ENCODE measurements around the gene CEP44. TPM values are rescaled to one million over a fixed set of nuclear protein-coding genes. Genes with fewer than 3 reads are reported as not detected.

The CEP44 gene
- total RNA-seq, 4 donors from 2014 or later = 5.9 to 43.4 (median 22.2) TPM

GRCh38 chr4:174245714-174246113 lies 38.0 kb upstream of the CEP44 start:
- Histone ChIP-seq H3K9me3 (no peaks in the 10 kb centered on the region), H3K27ac (no peak overlapping the region)
- intact Hi-C loops (cut with DNase I; ENCODE audit: low total_unique reads) = no loop called here

DNA sequence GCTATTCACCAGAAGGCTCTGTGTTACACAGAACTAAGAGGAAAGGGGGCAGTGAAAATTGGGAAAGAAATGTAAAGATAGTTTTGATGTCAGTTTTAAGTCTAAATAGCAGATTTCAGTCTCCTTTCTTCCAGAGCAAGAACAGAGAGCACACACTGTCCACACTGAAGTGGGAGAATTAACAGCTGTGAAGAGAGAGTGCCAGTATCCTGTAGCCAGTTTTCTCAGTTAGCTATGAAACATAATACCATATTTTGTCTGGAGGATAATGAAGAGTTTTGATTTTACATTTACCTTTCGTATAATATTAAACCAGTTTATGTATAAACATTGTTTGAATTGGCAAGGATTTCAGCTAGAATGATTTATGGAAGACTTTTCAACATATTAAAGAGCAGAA lies 35.3 kb upstream of the CEP44 start:
- DNase-seq = no peak
- no peaks in the 10 kb centered on the region for H3K4me1 ChIP-seq
- intact Hi-C loops (cut with DNase I; ENCODE audit: low total_unique reads) = no loop called here
- TF ChIP-seq, protein P1, sequence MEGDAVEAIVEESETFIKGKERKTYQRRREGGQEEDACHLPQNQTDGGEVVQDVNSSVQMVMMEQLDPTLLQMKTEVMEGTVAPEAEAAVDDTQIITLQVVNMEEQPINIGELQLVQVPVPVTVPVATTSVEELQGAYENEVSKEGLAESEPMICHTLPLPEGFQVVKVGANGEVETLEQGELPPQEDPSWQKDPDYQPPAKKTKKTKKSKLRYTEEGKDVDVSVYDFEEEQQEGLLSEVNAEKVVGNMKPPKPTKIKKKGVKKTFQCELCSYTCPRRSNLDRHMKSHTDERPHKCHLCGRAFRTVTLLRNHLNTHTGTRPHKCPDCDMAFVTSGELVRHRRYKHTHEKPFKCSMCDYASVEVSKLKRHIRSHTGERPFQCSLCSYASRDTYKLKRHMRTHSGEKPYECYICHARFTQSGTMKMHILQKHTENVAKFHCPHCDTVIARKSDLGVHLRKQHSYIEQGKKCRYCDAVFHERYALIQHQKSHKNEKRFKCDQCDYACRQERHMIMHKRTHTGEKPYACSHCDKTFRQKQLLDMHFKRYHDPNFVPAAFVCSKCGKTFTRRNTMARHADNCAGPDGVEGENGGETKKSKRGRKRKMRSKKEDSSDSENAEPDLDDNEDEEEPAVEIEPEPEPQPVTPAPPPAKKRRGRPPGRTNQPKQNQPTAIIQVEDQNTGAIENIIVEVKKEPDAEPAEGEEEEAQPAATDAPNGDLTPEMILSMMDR (IDR thresholded peaks at IDR 0.05) = no peak
- no peak for TF ChIP-seq POLR2A (IDR thresholded peaks at IDR 0.05)
- no peaks in the 10 kb centered on the region for H3K36me3 ChIP-seq
- no peaks in the 10 kb centered on the region for H3K9me3 ChIP-seq
- no peak overlapping the region for H3K4me3 ChIP-seq
- no peak overlapping the region for H3K27ac ChIP-seq
- no peaks in the 10 kb centered on the region for H3K27me3 ChIP-seq

More at GRCh38 chr4:174245714-174246113, 38.0 kb upstream of the CEP44 start:
- H3K27me3 ChIP-seq = no peaks in the 10 kb centered on the region
- no peak overlapping the region for H3K4me3 ChIP-seq
- no peak for DNase-seq
- H3K36me3 ChIP-seq = no peaks in the 10 kb centered on the region
- no peaks in the 10 kb centered on the region for H3K4me1 ChIP-seq
- TF ChIP-seq POLR2A (IDR thresholded peaks at IDR 0.05) = no peak
- TF ChIP-seq, protein P1 (IDR thresholded peaks at IDR 0.05) = no peak

DNA sequence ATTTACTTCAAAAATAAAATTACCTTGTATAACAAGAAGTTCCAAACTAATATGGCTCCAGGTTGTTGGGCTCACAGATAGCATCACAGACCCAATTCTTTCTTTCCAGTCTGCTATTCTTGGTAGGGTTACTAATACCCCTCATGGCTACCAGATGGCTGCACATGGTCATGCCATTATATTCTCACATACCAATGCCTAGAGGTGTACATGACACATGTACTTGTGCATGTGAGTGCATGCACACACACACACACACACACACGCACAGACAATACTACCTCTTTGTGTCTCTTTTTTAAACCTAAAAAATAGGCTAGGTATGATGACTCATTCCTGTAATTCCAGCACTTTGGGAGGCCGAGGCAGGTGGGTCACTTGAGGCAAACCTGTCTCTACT lies 31.3 kb upstream of the CEP44 start:
- H3K4me1 ChIP-seq = peaks cover 0 to 5% of the 10 kb centered on the region in 2 donors
- no peak overlapping the region for H3K4me3 ChIP-seq
- intact Hi-C loops (cut with DNase I; ENCODE audit: low total_unique reads) = no loop called here
- no peaks in the 10 kb centered on the region for H3K27me3 ChIP-seq
- no peak overlapping the region for H3K27ac ChIP-seq
- no peaks in the 10 kb centered on the region for H3K36me3 ChIP-seq
- no peaks in the 10 kb centered on the region for H3K9me3 ChIP-seq
- no peak for DNase-seq
- TF ChIP-seq, protein P1 (IDR thresholded peaks at IDR 0.05) = no peak
- TF ChIP-seq POLR2A (IDR thresholded peaks at IDR 0.05) = no peak

GRCh38 chr4:174254613-174255012 lies 29.1 kb upstream of the CEP44 start:
- Histone ChIP-seq H3K36me3 (no peaks in the 10 kb centered on the region), H3K27me3 (no peaks in the 10 kb centered on the region), H3K4me3 (no peak overlapping the region), H3K27ac (no peak overlapping the region), H3K4me1 (peaks cover 0 to 5% of the 10 kb centered on the region in 2 donors), H3K9me3 (no peaks in the 10 kb centered on the region)
- DNase-seq = no peak
- intact Hi-C loops (cut with DNase I; ENCODE audit: low total_unique reads) = no loop called here
- TF ChIP-seq POLR2A (IDR thresholded peaks at IDR 0.05) = no peak
- TF ChIP-seq, protein P1 (IDR thresholded peaks at IDR 0.05) = no peak

GRCh38 chr4:174255374-174255773 lies 28.3 kb upstream of the CEP44 start:
- Histone ChIP-seq H3K27me3 (no peaks in the 10 kb centered on the region), H3K36me3 (no peaks in the 10 kb centered on the region), H3K4me1 (peaks cover 0 to 5% of the 10 kb centered on the region in 2 donors), H3K9me3 (no peaks in the 10 kb centered on the region), H3K27ac (no peak overlapping the region), H3K4me3 (no peak overlapping the region)
- no peak for DNase-seq
- intact Hi-C loops (cut with DNase I; ENCODE audit: low total_unique reads) = no loop called here
- TF ChIP-seq, protein P1 (IDR thresholded peaks at IDR 0.05) = no peak
- TF ChIP-seq POLR2A (IDR thresholded peaks at IDR 0.05) = no peak

Data from uterus (tissue), 4 donors.